Measurements from ENCODE around the gene KRT83.

DNA sequence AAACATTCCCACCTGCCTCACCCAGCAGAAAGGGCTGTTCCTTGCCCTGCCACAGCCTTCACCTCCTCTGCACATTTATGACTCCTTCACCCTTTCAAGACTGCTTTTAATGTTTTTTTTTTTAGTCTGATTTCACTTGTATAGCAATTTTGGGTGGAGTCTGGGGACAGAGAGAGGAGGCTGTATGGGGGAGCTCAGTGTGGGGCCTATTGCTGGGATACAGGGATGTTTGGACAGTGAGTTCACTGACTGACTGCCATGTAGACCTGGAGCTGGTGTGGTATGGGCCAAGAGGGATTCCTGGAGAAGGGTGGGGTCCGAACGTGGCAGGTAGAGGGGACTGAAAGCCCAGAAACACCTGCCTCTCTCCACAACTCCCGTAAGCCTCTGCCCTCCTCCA is 48.0 kb upstream of the KRT83 start:
- no peak for TF ChIP-seq POLR2AphosphoS5 (IDR thresholded peaks at IDR 0.05; ENCODE audit: low read depth, low read length)
- TF ChIP-seq TAF1 (IDR thresholded peaks at IDR 0.05; ENCODE audit: borderline replicate concordance, insufficient read depth, low read length), result no peak

Data from PFSK-1 (cell line).